Neural cell (in vitro differentiated cells): ENCODE results near the gene CRTC1.

Experiments
- CTCF ChIP-seq: fragments of 450-650 bp; IDR thresholded peaks from 2 replicates; pipeline ENCODE4 v1.5.1; 2014; ENCODE audit warnings: antibody characterized with exemption, mild to moderate bottlenecking, moderate library complexity; ENCODE audit not compliant: poor library complexity, severe bottlenecking
- POLR2AphosphoS5 ChIP-seq: IDR thresholded peaks from 2 replicates; pipeline ENCODE4 v1.6.1; 2012

GRCh38 chr19:18750295-18750970 is 67.0 kb downstream of the CRTC1 start:
- TF ChIP-seq CTCF (no peak), POLR2AphosphoS5 (no peak)
